Keratinocyte (primary cell): ENCODE results near the gene SETX.

ENCODE experiments used
- CTCF ChIP-seq, 3 experiments: IDR thresholded peaks in 1 of 3; conservative IDR thresholded peaks in 1 of 3; optimal IDR thresholded peaks in 1 of 3; 2 replicates in 2 of 3; 3 replicates in 1 of 3; pipeline versions ENCODE3 to v1.5.1; 2011; ENCODE audit warnings: low read length in 3 of 3, mild to moderate bottlenecking in 3 of 3, moderate library complexity in 2 of 3, control low read depth in 1 of 3, inconsistent platforms in 1 of 3; ENCODE audit not compliant: insufficient read depth in 2 of 3; ENCODE audit errors: extremely low read depth in 1 of 3
- EZH2 ChIP-seq: IDR thresholded peaks from one replicate; pipeline ENCODE4 v1.6.1; 2012; ENCODE audit warnings: inconsistent platforms, mild to moderate bottlenecking, low read length, moderate library complexity

- no peak for TF ChIP-seq CTCF (optimal IDR thresholded peaks at IDR 0.05 in 1 of 3, IDR thresholded peaks at IDR 0.05 in 1 of 3, conservative IDR thresholded peaks at IDR 0.05 in 1 of 3; ENCODE audit: extremely low read depth in 1 of 3, insufficient read depth in 2 of 3, low read length in 3 of 3)
- no peak for TF ChIP-seq EZH2
Observed at GRCh38 chr9:132327537-132327936, 27.2 kb downstream of the SETX start.
